OCI-LY3 (cell line): Measurements from ENCODE around the gene RHOT1.
"Not testable (repeated sequence)": the region's sequence is repeated elsewhere in the genome, so short reads cannot be mapped to it uniquely, and the experiment has no call there.

Source experiments
- EZH2phosphoT487 ChIP-seq: fragments of 200-600 bp; shearing (Covaris generic); IDR thresholded peaks from 2 replicates; pipeline ENCODE4 v1.6.1; 2018; ENCODE audit warnings: antibody characterized with exemption, mixed run types, low read depth
- TF ChIP-seq, protein P1 (sequence below): fragments of 200-600, 300-600 bp; sonication (generic); IDR thresholded peaks from 2 replicates; pipeline ENCODE4 v1.5.1; 2014; ENCODE audit warnings: antibody characterized with exemption, low read length, low read depth

DNA sequence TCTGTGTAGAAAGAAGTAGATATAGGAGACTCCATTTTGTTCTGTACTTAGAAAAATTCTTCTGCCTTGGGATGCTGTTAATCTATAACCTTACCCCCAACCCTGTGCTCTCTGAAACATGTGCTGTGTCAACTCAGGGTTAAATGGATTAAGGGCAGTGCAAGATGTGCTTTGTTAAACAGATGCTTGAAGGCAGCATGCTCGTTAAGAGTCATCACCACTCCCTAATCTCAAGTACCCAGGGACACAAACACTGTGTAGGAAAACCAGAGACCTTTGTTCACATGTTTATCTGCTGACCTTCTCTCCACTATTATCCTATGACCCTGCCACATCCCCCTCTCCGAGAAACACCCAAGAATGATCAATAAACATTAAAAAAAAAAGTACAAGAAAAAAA lies 38.0 kb downstream of the RHOT1 start:
- TF ChIP-seq, protein P1, sequence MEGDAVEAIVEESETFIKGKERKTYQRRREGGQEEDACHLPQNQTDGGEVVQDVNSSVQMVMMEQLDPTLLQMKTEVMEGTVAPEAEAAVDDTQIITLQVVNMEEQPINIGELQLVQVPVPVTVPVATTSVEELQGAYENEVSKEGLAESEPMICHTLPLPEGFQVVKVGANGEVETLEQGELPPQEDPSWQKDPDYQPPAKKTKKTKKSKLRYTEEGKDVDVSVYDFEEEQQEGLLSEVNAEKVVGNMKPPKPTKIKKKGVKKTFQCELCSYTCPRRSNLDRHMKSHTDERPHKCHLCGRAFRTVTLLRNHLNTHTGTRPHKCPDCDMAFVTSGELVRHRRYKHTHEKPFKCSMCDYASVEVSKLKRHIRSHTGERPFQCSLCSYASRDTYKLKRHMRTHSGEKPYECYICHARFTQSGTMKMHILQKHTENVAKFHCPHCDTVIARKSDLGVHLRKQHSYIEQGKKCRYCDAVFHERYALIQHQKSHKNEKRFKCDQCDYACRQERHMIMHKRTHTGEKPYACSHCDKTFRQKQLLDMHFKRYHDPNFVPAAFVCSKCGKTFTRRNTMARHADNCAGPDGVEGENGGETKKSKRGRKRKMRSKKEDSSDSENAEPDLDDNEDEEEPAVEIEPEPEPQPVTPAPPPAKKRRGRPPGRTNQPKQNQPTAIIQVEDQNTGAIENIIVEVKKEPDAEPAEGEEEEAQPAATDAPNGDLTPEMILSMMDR = not testable (repeated sequence)
- not testable (repeated sequence) for TF ChIP-seq EZH2phosphoT487
